Erythroblast (primary cell): ENCODE data around the gene PFDN1.

Experiments
- DNase-seq, 2 experiments: peaks; one replicate each; lab custom pipeline; 2025; lab: John Stamatoyannopoulos, UW
- GATA1 ChIP-seq: IDR thresholded peaks from 2 replicates; pipeline ENCODE4 v1.6.1; 2011; ENCODE audit warnings: low read depth, mild to moderate bottlenecking, control low read depth, low read length, moderate library complexity
- POLR2A ChIP-seq: IDR thresholded peaks from 2 replicates; pipeline ENCODE4 v1.6.1; 2011; ENCODE audit warnings: mild to moderate bottlenecking, low read length

PFDN1 gene

DNA sequence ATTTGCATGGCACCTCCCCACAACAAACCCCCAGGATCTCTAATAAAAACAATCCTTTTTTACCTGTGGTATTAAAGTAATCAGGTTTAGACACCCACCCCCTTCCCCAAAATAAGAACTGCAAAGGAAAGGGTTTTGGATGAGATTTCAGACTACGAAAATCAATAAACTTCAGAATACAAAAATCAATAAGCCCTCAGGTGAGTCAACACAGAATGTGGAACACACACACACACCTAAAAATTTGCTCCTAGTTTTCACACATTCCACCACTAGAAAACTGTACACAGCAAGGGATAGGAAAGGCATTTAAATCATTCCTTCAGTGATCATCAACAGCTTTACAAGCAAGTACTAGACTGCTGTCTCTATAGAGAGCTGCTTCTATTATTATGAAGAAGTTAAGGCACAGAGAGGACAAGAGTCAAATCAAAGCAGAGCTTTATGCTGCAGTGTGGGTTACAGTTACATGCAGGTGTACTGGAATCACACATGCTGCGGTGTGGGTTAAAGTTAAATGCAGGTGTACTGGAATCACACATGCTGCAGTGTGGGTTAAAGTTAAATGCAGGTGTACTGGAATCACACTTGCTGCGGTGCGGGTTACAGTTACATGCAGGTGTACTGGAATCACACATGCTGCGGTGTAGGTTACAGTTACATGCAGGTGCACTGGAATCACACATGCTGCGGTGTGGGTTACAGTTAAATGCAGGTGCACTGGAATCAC is 36.3 kb downstream of the PFDN1 start:
- TF ChIP-seq GATA1 (no peak), POLR2A (no peak)
- no peak for DNase-seq

DNA sequence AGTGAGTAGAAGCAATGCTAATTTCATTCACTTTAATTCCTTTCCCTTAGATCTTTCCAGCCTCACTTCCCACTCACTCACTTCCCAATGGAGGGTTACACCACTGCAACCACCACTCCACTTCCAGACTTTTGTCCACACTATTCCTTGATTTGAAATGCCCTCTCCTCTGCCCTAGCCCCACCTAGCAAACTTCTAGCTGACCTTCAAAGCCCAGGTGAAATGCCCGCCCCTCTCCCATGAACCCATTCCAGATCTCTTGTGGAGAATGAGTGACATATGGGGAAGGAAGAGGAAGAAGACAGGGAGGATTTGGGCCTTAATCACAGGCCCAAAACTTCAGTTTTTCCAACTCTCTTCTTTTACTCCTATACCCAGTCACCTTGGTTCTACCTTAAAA is 37.1 kb downstream of the PFDN1 start:
- no peak for DNase-seq
- TF ChIP-seq GATA1 = no peak
- no peak for TF ChIP-seq POLR2A

DNA sequence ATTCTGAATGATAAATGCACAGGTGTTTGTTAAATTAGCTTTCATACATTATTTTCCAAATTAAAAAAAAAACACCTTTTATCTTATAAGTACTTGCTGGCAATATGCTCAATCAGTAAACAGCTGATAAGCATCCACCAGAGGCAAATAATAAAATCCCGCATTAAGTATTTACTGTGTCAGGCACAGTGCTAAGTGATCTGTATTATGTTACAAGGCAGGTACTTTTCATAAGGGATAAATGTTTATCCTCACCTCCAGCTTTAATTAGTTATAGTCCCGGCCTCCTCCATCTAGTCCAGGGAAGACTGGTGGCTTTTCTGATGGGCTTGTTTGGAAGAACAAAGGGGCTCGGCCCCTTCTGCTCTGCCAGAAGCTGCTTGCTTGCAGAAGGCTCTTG is 40.1 kb downstream of the PFDN1 start:
- DNase-seq = no peak

DNA sequence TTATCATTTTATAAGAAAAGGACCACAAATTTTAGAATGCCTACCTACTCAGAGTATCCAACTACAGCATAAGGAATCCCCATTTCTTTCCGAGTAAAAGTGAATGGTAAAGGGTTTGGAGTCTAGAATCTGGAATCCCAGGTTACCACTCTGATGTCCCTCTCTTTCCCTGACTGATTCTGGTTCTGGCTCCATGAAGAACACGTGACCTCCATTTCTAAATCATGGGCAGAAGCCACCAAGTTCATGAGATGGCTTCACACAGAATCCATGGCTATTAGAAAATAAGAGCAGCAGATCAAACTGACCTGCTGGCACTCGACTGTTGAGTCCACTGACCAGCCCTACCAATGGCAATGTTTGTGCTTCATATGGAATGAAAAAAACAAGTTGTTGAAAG is 40.7 kb downstream of the PFDN1 start:
- TF ChIP-seq GATA1 (no peak), POLR2A (no peak)
- no peak for DNase-seq

More for the DNA sequence above, 40.1 kb downstream of the PFDN1 start:
- no peak for TF ChIP-seq GATA1
- no peak for TF ChIP-seq POLR2A

DNA sequence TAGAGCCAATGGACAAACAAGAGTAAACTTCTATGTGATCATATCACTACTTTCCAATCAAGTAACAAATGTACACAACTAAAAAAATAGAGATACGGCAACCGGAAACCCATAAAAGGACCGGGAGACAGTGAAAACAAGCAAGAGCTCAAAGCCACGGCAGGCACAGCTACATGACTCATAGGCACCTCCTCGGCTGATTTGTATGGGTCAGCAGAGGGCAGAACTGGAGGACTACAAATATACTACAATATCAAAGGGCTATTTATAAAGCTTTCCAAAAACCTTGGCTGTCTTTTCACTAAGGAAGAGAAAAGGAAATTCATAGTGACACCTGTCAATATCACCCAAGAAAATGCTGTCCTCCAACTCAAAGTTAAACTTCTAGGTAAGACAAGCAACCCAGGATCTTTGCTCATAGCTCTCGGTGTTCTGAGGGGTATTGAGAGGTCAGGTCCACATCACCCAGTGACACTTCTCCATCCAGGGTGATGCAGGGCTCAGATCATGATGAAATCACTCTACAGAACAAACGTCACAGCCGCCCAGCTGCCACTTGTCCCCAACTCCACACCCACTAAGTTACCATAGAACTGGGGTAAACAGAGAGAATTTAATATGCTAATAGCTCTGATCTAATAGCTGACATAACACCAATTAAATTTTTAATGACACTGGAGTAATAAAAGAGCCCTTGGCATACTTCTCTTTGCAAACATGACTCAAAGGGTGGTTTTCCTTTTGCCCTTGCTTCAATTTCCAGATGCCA is 41.3 kb downstream of the PFDN1 start:
- DNase-seq = peak; percentile 46 to 64
- TF ChIP-seq GATA1 (no peak), POLR2A (no peak)

DNA sequence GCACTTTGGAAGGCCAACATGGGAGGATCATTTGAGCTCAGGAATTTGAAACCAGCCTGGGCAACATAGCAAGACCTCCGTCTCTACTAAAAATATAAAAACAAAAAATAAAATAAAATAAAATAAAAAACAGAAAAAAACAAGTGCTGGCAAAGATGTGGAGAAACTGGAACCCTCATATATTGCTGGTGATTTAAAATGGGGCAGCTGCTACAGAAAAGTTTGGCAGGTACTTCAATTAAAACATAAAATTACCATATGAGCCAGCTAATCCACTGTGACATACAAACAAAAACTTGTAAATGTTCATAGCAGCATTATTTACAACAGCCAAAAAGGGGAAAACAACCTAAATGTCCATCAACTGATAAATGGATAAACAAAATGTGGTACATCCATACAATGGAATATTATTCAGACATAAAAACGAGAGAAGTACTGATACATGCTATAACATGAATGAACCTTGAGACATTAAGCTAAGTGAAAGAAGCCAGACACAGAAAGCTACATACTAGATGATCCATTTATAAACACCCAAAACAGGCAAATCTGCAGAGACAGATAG is 42.7 kb downstream of the PFDN1 start:
- TF ChIP-seq POLR2A (no peak), GATA1 (no peak)
- DNase-seq = no peak

DNA sequence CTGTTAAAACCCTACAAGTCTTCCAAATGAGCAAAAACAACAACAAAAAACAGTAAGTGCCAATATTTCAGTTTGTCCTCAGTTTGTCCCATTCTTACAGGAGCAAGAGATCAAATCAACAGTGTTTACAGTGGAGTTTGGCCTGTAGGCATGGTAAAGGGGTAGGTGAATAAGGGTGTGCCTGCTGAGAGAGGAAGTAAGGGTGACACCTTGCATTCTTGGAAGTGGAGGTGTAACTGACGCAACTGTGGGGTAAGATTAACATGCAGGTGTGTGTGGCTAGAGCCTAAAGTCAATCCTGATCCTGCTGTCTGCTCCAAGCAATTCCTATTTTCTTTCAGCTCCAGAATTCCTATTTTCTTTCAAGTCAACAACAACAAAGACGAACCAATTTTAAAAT is 43.4 kb downstream of the PFDN1 start:
- TF ChIP-seq GATA1 (no peak), POLR2A (no peak)
- DNase-seq = no peak

DNA sequence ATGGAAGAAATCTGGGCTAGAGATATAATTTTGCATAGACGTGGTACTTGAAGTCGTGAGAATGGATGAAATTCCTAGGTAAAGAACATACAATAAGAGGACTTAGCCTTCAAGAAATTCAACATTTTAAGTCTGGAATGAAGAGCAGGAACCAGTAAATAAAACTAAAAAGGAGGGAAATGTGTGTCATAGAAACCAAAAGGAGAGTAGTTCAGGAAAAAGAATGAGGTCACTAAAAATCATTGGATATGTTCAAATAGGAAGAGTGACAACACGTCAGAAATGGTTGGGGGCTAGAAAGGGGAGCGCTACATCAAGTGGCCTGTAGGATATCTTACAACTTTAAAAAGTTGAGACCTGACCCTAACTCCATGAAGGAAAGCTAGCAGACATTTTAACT is 44.0 kb downstream of the PFDN1 start:
- no peak for TF ChIP-seq GATA1
- no peak for TF ChIP-seq POLR2A
- no peak for DNase-seq

DNA sequence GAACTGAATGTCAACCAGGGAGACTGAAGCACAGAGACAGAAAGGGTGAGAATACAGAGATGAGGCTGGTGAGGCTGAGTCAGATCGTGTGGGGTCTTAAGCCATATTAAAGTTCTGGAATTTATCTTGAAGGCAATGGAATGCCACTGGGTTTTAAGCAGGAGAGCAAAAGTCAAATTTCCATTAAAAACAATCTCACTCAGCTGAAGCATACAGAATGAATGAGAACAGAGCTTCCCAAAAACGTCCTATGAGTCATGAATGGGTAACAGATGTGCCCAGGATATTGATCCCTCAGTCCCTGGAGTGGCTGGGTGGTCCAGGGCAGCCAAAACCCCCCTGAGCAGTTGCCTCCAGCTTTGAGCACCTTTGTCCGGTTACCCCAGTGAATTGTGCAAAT is 44.9 kb downstream of the PFDN1 start:
- TF ChIP-seq GATA1 (no peak), POLR2A (no peak)
- no peak for DNase-seq

DNA sequence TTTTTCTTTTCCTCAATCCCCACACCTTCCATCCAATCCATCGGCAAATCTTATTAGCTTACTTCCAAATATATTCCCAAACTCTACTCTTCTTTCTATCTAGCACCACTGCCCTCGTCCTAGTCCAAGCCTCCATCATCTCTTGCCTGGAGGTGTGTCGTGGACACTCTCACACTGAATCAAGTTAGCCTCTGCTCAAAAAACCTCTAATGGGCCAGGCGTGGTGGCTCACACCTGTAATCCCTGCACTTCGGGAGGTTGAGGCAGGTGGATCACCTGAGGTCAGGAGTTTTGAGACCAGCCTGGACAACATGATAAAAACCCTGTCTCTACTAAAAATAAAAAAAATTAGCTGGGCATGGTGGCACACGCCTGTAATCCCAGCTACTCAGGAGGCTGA is 46.2 kb downstream of the PFDN1 start:
- no peak for TF ChIP-seq GATA1
- TF ChIP-seq POLR2A = no peak

DNA sequence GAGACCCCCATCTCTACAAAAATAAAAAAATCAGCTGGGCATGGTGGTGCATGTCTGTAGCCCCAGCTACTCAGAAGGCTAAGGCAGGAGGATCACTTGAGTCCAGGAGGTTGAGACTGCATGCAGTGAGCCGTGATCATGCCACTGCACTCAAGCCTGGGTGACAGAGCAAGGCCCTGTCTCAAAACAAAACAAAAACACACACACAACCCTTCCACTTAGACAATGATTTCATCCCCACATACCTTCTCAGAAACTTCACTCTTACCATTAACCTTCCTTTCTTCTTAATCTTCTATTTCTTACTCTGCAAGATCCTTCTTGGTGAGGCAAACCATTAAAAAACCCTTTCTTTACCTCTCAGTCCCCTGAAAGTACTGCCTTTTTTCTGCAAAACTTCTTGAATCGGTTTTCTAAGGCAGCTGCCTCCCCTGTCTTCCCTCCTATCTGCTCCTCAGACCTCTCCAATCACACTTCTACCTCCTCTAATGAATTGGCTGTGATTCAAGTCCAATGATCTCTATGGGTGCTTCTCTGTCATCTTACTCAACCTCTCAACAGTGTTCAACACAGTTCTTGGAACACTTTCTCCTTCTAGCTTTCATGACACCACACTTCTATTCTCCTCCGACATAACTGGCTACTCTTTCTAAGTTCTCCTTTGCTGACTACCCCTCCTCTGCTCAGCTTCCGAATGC is 47.3 kb downstream of the PFDN1 start:
- no peak for TF ChIP-seq POLR2A
- TF ChIP-seq GATA1 = no peak
- DNase-seq = no peak

More for the DNA sequence above, 46.2 kb downstream of the PFDN1 start:
- no peak for DNase-seq

DNA sequence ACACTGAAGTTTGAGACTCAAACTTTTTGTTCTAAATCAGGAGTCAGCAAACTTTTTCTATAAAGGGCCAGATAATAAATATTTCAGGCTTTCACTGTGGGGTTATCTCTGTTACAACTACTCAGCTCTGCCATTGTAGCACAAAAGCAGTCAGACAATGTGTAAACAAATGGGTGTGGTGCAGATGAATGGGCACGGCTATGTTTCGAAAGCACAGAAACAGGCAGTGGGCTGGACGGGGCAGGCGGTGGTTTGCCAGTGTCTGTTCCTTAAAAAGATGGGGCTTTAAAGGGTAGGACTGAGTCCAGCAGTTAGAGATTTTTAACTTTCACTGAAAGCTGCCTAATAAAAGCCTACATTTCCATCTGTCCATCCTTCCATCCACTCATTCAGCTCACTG is 48.9 kb downstream of the PFDN1 start:
- no peak for DNase-seq
- TF ChIP-seq POLR2A = no peak
- no peak for TF ChIP-seq GATA1

DNA sequence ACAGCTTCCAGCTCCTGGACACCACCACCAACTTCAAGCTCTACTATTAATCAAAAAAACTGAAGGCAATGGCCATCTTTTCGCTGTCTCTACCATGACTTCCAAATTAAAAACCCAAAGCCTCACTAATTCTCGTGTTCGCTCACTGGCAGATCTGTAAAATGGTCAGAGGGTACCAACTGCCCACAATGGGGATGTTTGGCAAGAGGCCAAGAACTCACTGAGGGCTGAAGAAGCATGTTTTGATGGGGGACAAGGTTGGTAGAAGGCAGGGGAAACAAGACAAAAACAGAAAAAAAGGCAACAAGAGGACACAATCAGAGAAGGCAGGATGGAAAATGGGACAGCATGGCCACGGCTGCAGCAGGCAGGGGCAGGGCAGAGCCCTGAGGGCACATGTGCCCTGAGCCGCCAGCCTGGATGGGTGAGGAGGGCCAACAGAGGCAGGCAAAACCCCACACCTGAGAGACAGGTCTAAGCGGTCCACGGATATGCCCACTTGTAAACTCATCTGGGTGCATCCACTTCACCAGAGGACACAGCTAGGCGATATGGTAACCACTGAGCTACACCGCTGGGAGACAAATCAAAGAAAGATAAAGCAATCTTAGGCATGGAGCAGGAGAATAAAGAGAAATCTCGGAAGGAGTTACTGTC is 50.3 kb downstream of the PFDN1 start:
- no peak for DNase-seq
- no peak for TF ChIP-seq GATA1
- no peak for TF ChIP-seq POLR2A
